ENCODE measurements around the gene DNMT3L.

GRCh38 chr21:44265734-44266270 lies 4.1 kb upstream of the DNMT3L start:
- TF ChIP-seq CTCF (IDR thresholded peaks at IDR 0.05) (no peak), POLR2A (IDR thresholded peaks at IDR 0.05) (no peak)

Data from Peyer's patch (tissue), 4 donors.